Measurements from ENCODE around the gene MYG1.
A peak's percentile ranks its signal among the peaks of the same experiment; 100 is the strongest.

- TF ChIP-seq, protein P1, sequence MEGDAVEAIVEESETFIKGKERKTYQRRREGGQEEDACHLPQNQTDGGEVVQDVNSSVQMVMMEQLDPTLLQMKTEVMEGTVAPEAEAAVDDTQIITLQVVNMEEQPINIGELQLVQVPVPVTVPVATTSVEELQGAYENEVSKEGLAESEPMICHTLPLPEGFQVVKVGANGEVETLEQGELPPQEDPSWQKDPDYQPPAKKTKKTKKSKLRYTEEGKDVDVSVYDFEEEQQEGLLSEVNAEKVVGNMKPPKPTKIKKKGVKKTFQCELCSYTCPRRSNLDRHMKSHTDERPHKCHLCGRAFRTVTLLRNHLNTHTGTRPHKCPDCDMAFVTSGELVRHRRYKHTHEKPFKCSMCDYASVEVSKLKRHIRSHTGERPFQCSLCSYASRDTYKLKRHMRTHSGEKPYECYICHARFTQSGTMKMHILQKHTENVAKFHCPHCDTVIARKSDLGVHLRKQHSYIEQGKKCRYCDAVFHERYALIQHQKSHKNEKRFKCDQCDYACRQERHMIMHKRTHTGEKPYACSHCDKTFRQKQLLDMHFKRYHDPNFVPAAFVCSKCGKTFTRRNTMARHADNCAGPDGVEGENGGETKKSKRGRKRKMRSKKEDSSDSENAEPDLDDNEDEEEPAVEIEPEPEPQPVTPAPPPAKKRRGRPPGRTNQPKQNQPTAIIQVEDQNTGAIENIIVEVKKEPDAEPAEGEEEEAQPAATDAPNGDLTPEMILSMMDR (conservative IDR thresholded peaks at IDR 0.05; ENCODE audit: low read depth, low read length): peak; percentile 90
- no peak for TF ChIP-seq EZH2 (IDR thresholded peaks at IDR 0.05; ENCODE audit: borderline replicate concordance, low read depth, low read length, poor library complexity, severe bottlenecking)
Observed at GRCh38 chr12:53352331-53353256, 53.1 kb downstream of the MYG1 start.
